GM19467 (cell line): ENCODE data around the gene GPRASP3.
"Not testable (repeated sequence)": the region's sequence is repeated elsewhere in the genome, so short reads cannot be mapped to it uniquely, and the experiment has no call there.

Experiments used
- ATAC-seq: cut with Tn5 transposase; IDR thresholded peaks from one replicate; pipeline ENCODE4 v1.9.1; 2021; ENCODE audit warnings: mild to moderate bottlenecking, moderate library complexity; ENCODE audit not compliant: unreplicated experiment

Gene GPRASP3

GRCh38 chrX:102720237-102721168 is at the start of gene GPRASP3:
Gene GPRASP3 (plus strand): TSS chrX:102720743. CDS start chrX:102748996, 28,253 bp downstream.
- ATAC-seq = peak; percentile 82

DNA sequence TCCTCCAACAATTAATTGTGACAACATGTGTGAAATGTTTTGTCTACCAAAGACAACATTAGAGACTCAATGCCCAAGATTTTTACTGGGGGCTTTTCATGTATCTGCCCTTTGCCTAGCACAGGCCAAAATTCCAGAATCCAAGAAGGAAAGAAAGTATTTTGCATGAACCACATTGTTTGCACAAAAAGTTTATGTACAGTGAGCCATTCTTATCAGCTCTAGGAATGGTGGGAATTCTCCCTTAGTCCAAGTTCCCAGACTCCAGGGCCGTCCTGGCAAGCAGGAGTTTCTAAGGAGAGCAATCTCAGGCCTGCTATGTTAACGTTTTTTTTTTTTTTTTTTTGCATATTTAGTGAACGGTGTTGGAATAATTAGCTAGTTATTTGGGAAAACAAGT is 47.7 kb upstream of the GPRASP3 start:
- ATAC-seq = no peak

GRCh38 chrX:102677479-102677878 is 43.1 kb upstream of the GPRASP3 start:
- not testable (repeated sequence) for ATAC-seq

GRCh38 chrX:102684772-102685520 is 35.6 kb upstream of the GPRASP3 start:
- no peak for ATAC-seq

DNA sequence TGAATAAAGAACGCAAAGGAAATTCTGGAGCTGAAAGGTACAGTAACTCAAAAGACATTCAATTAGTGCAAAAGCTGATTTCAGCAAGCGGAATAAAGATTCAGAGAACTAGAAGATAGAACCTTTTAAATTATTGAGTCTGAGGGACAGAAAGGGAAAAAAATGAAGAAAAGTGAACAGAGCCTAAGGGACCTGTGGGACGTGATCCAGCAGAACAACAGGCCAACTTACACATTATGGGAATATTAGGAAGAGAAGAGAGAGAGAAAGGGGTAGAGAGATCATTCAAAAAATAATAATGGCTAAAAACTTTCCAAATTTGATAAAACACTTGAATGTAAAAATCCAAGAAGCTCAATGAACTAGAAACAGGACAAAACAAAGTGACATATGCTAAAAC is 25.8 kb upstream of the GPRASP3 start:
- ATAC-seq = no peak

- no peak for ATAC-seq
Observed at GRCh38 chrX:102696306-102696705, 24.2 kb upstream of the GPRASP3 start.

DNA sequence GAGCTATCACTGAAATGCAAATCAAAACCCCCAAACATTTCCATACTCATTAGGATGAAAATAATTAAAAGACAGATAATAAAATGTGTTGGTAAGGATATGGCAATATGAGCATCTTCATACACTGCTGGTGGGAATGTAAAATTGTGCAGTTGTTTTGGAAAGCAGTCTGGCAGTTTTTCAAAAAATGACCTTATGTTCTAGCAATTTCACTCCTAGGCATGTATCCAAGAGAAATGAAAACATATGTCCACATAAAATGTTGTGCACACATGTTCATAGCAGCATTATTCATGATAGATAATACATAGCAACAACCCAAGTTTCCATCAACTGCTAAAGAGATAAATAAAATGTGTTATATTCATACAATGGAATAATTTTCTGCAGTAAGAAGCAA is 23.0 kb upstream of the GPRASP3 start:
- ATAC-seq = no peak

- ATAC-seq = no peak
Observed at GRCh38 chrX:102708900-102709299, 11.6 kb upstream of the GPRASP3 start.

DNA sequence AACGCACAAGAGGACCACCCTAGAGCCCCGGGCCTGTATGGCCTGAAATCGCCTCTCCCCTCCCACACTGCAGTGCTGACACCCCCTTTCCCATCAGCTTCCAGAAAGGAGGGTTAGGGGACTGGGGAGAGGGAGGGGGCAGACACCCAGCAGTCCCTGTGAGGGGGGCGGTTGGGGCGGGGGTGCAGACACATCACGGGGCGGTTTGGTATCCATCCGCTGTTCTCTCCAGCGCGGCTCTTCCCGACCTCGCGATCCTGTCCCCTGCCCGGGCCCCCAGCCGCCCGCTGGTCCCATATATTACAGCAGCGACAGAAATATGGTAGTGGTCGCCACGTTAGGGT is 8.7 kb upstream of the GPRASP3 start:
- ATAC-seq = no peak

GRCh38 chrX:102712216-102712966 is 8.2 kb upstream of the GPRASP3 start, which contains the start of gene GPRASP2:
Gene GPRASP2 (plus strand): TSS chrX:102712448. CDS start chrX:102714870, 2,422 bp downstream.
- no peak for ATAC-seq

DNA sequence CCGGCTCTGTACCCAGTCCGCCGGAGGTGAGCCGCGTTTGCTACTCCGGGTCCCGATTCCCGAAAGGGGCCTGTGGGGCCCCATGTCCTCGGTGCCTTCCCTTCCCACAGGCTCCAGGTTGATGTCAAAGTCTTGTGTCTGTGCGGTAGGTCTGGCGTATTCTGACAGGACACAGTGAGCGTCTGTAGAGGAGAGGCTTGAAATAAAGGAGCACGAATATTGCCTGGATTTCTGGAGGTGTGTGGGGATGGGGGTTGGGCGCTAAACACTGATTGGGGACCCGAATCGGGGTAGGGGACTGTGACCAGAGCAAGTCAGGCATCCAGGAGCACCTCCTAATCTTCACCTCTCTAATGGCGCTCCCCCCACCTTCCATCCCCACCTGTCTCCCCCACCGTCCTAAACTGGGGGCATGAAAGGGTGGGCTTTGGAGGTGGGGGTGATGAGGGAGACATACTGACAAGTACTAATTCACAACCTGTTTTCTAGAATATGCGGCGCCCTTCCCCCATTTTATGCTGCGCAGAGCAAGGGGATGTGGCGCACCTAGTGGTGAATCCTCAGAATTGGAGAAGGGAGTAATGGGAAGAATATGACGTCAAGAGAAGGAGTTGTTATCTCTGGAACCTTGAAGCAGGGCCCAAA is 7.4 kb upstream of the GPRASP3 start:
- ATAC-seq = no peak

DNA sequence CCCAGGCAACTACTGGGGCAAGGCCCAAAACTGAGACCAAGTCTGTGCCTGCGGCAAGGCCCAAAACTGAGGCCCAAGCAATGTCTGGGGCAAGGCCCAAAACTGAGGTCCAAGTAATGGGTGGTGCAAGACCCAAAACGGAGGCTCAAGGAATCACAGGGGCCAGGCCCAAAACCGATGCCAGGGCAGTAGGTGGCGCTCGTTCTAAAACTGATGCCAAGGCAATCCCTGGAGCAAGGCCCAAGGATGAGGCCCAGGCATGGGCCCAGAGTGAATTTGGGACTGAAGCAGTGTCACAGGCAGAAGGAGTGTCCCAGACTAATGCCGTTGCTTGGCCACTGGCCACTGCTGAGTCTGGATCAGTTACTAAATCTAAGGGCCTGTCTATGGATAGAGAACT is 5.5 kb upstream of the GPRASP3 start:
- ATAC-seq = no peak

- no peak for ATAC-seq
Observed at GRCh38 chrX:102715967-102716366, 4.6 kb upstream of the GPRASP3 start.

GRCh38 chrX:102721169-102721506 is 595 bp downstream of the GPRASP3 start:
- ATAC-seq = not testable (repeated sequence)

GRCh38 chrX:102723456-102723855 is 2.9 kb downstream of the GPRASP3 start:
- ATAC-seq = no peak

- ATAC-seq = no peak
Observed at GRCh38 chrX:102727761-102728160, 7.2 kb downstream of the GPRASP3 start.

GRCh38 chrX:102728646-102729045 is 8.1 kb downstream of the GPRASP3 start:
- no peak for ATAC-seq

GRCh38 chrX:102739657-102740056 is 19.1 kb downstream of the GPRASP3 start:
- ATAC-seq = no peak

DNA sequence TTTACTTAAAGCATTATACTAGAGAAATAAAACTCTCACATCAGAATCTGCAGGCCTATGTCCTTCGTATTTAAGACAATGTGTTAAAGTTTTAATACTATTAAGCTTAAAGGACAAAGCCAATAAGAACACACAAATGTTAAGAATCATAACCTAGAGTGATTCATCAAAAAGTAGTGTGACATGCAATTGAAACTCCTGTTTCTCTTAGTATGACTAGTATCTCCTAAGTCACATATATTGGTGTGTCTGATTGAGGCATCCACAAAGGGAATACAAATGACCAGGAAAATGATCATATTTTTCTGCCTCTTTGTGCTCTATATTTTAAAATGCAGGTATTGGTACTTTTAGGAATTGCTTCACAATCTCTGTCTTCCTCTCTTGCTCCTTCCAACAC is 23.8 kb downstream of the GPRASP3 start:
- ATAC-seq = no peak

DNA sequence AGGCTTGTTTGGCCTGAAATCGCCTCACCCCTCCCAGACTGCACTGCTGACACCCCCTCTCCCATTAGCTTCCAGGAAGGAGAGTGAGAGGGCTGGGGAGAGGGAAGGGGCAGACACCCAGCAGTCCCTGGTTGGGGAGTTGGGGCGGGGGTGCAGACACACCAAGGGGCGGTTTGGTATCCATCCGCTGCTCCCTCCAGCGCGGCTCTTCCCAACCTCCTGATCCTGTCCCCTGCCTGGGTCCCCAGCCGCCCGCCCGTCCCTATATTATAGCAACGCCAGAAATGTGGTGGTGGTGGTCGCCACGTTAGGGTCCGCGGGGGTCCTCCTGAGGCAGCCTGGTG is 24.9 kb downstream of the GPRASP3 start:
- ATAC-seq = no peak
